ENCODE data around the gene SLC44A5.
"Not testable (repeated sequence)": the region's sequence is repeated elsewhere in the genome, so short reads cannot be mapped to it uniquely, and the experiment has no call there.

SLC44A5 gene

GRCh38 chr1:75415187-75415586 lies 195.7 kb downstream of the SLC44A5 start:
- no peak overlapping the region for H2AFZ ChIP-seq (ENCODE audit: low read length)
- no peaks in the 10 kb centered on the region for H3K4me1 ChIP-seq (ENCODE audit: control insufficient read depth in 2 of 2, insufficient read depth in 1 of 2, low read depth in 1 of 2, low read length in 2 of 2)
- DNase-seq (ENCODE audit: low spot score), result no peak
- no peak overlapping the region for H2AK5ac ChIP-seq (ENCODE audit: low read depth, low read length)
- no peak overlapping the region for H3K9ac ChIP-seq (ENCODE audit: low read depth, low read length, poor library complexity)
- no peak overlapping the region for H2BK120ac ChIP-seq (ENCODE audit: low read depth, low read length)
- no peak overlapping the region for H4K8ac ChIP-seq (ENCODE audit: low read depth, low read length)
- no peaks in the 10 kb centered on the region for H3K79me1 ChIP-seq (ENCODE audit: low read depth, low read length)
- H2BK12ac ChIP-seq (ENCODE audit: low read length), result no peak overlapping the region
- no peaks in the 10 kb centered on the region for H3K36me3 ChIP-seq (replicated peaks in 1 of 2; ENCODE audit: control insufficient read depth in 2 of 2, insufficient read depth in 2 of 2, low read length in 2 of 2)
- WGBS, 2 donors (ENCODE audit: extremely low coverage in 2 of 2, insufficient read length in 2 of 2, insufficient replicate concordance in 1 of 2), result no CpG with 5 or more reads among the region's 3 CpGs
- H3K4me3 ChIP-seq (ENCODE audit: low read length in 2 of 2), result no peak overlapping the region
- H4K91ac ChIP-seq (ENCODE audit: low read depth, low read length, poor library complexity), result no peak overlapping the region
- no peak overlapping the region for H2BK15ac ChIP-seq (ENCODE audit: low read length)
- H2BK5ac ChIP-seq (ENCODE audit: low read length), result no peak overlapping the region
- H3K4me2 ChIP-seq (ENCODE audit: insufficient read depth, low read length, poor library complexity, severe bottlenecking), result no peak overlapping the region
- H3K14ac ChIP-seq (ENCODE audit: low read length), result no peak overlapping the region
- H3K27ac ChIP-seq (replicated peaks; ENCODE audit: low read length), result no peak overlapping the region
- H3K4ac ChIP-seq (ENCODE audit: low read length), result no peak overlapping the region
- no peak overlapping the region for H3K23ac ChIP-seq (ENCODE audit: low read depth, low read length, poor library complexity)
- H3K27me3 ChIP-seq (ENCODE audit: control insufficient read depth in 3 of 3, insufficient read depth in 3 of 3, low read depth in 1 of 3, low read length in 3 of 3), result no peaks in the 10 kb centered on the region
- H3K18ac ChIP-seq (ENCODE audit: low read length), result no peak overlapping the region
- no peaks in the 10 kb centered on the region for H3K9me3 ChIP-seq (replicated peaks in 1 of 2; ENCODE audit: control insufficient read depth in 2 of 2, insufficient read depth in 1 of 2, low read depth in 1 of 2, low read length in 2 of 2)

- WGBS, 2 donors (ENCODE audit: extremely low coverage in 2 of 2, insufficient read length in 2 of 2, insufficient replicate concordance in 1 of 2), result no CpG with 5 or more reads among the region's 3 CpGs
- no peak overlapping the region for H3K23ac ChIP-seq (ENCODE audit: low read depth, low read length, poor library complexity)
These were observed 198.3 kb downstream of the SLC44A5 start for GRCh38 chr1:75412616-75413015.

GRCh38 chr1:75404681-75405080 lies 206.2 kb downstream of the SLC44A5 start:
- not testable (repeated sequence) for H3K36me3 ChIP-seq (replicated peaks in 1 of 2; ENCODE audit: control insufficient read depth in 2 of 2, insufficient read depth in 2 of 2, low read length in 2 of 2); H3K9ac ChIP-seq (ENCODE audit: low read depth, low read length, poor library complexity); H3K27ac ChIP-seq (replicated peaks; ENCODE audit: low read length); H2AK5ac ChIP-seq (ENCODE audit: low read depth, low read length); H3K9me3 ChIP-seq (replicated peaks in 1 of 2; ENCODE audit: control insufficient read depth in 2 of 2, insufficient read depth in 1 of 2, low read depth in 1 of 2, low read length in 2 of 2); H3K27me3 ChIP-seq (ENCODE audit: control insufficient read depth in 3 of 3, insufficient read depth in 3 of 3, low read depth in 1 of 3, low read length in 3 of 3); H3K79me1 ChIP-seq (ENCODE audit: low read depth, low read length); H4K8ac ChIP-seq (ENCODE audit: low read depth, low read length); H2BK15ac ChIP-seq (ENCODE audit: low read length); H2BK5ac ChIP-seq (ENCODE audit: low read length); H3K4ac ChIP-seq (ENCODE audit: low read length); H4K91ac ChIP-seq (ENCODE audit: low read depth, low read length, poor library complexity); H2BK120ac ChIP-seq (ENCODE audit: low read depth, low read length); DNase-seq (ENCODE audit: low spot score); H3K18ac ChIP-seq (ENCODE audit: low read length); H2BK12ac ChIP-seq (ENCODE audit: low read length); H3K4me1 ChIP-seq (ENCODE audit: control insufficient read depth in 2 of 2, insufficient read depth in 1 of 2, low read depth in 1 of 2, low read length in 2 of 2); H3K23ac ChIP-seq (ENCODE audit: low read depth, low read length, poor library complexity); H2AFZ ChIP-seq (ENCODE audit: low read length); H3K4me3 ChIP-seq (ENCODE audit: low read length in 2 of 2); H3K4me2 ChIP-seq (ENCODE audit: insufficient read depth, low read length, poor library complexity, severe bottlenecking); H3K14ac ChIP-seq (ENCODE audit: low read length)
- WGBS, 2 donors (ENCODE audit: extremely low coverage in 2 of 2, insufficient read length in 2 of 2, insufficient replicate concordance in 1 of 2), result no CpG with 5 or more reads among the region's 1 CpG

More at GRCh38 chr1:75412616-75413015, 198.3 kb downstream of the SLC44A5 start:
- no peaks in the 10 kb centered on the region for H3K36me3 ChIP-seq (replicated peaks in 1 of 2; ENCODE audit: control insufficient read depth in 2 of 2, insufficient read depth in 2 of 2, low read length in 2 of 2)
- no peak overlapping the region for H3K14ac ChIP-seq (ENCODE audit: low read length)
- H2BK5ac ChIP-seq (ENCODE audit: low read length), result no peak overlapping the region
- H2AK5ac ChIP-seq (ENCODE audit: low read depth, low read length), result no peak overlapping the region
- H3K4me1 ChIP-seq (ENCODE audit: control insufficient read depth in 2 of 2, insufficient read depth in 1 of 2, low read depth in 1 of 2, low read length in 2 of 2), result no peaks in the 10 kb centered on the region
- no peak overlapping the region for H3K4me2 ChIP-seq (ENCODE audit: insufficient read depth, low read length, poor library complexity, severe bottlenecking)
- H4K8ac ChIP-seq (ENCODE audit: low read depth, low read length), result no peak overlapping the region
- H3K79me1 ChIP-seq (ENCODE audit: low read depth, low read length), result no peaks in the 10 kb centered on the region
- no peak overlapping the region for H3K27ac ChIP-seq (replicated peaks; ENCODE audit: low read length)
- H3K4ac ChIP-seq (ENCODE audit: low read length), result no peak overlapping the region
- H2BK12ac ChIP-seq (ENCODE audit: low read length), result no peak overlapping the region
- no peak overlapping the region for H2BK15ac ChIP-seq (ENCODE audit: low read length)
- no peak overlapping the region for H2AFZ ChIP-seq (ENCODE audit: low read length)
- no peak overlapping the region for H4K91ac ChIP-seq (ENCODE audit: low read depth, low read length, poor library complexity)
- H3K27me3 ChIP-seq (ENCODE audit: control insufficient read depth in 3 of 3, insufficient read depth in 3 of 3, low read depth in 1 of 3, low read length in 3 of 3), result no peaks in the 10 kb centered on the region
- H3K9me3 ChIP-seq (replicated peaks in 1 of 2; ENCODE audit: control insufficient read depth in 2 of 2, insufficient read depth in 1 of 2, low read depth in 1 of 2, low read length in 2 of 2), result no peaks in the 10 kb centered on the region
- no peak overlapping the region for H3K18ac ChIP-seq (ENCODE audit: low read length)
- H3K9ac ChIP-seq (ENCODE audit: low read depth, low read length, poor library complexity), result no peak overlapping the region
- H2BK120ac ChIP-seq (ENCODE audit: low read depth, low read length), result no peak overlapping the region
- no peak overlapping the region for H3K4me3 ChIP-seq (ENCODE audit: low read length in 2 of 2)
- DNase-seq (ENCODE audit: low spot score), result no peak

- H3K9me3 ChIP-seq (replicated peaks in 1 of 2; ENCODE audit: control insufficient read depth in 2 of 2, insufficient read depth in 1 of 2, low read depth in 1 of 2, low read length in 2 of 2); H2AK5ac ChIP-seq (ENCODE audit: low read depth, low read length); H2BK12ac ChIP-seq (ENCODE audit: low read length); H3K4me2 ChIP-seq (ENCODE audit: insufficient read depth, low read length, poor library complexity, severe bottlenecking); H2BK5ac ChIP-seq (ENCODE audit: low read length); H3K36me3 ChIP-seq (replicated peaks in 1 of 2; ENCODE audit: control insufficient read depth in 2 of 2, insufficient read depth in 2 of 2, low read length in 2 of 2); H4K8ac ChIP-seq (ENCODE audit: low read depth, low read length); H2BK15ac ChIP-seq (ENCODE audit: low read length); H3K4me1 ChIP-seq (ENCODE audit: control insufficient read depth in 2 of 2, insufficient read depth in 1 of 2, low read depth in 1 of 2, low read length in 2 of 2); H4K91ac ChIP-seq (ENCODE audit: low read depth, low read length, poor library complexity); H3K4me3 ChIP-seq (ENCODE audit: low read length in 2 of 2); H3K14ac ChIP-seq (ENCODE audit: low read length); H2BK120ac ChIP-seq (ENCODE audit: low read depth, low read length); H3K9ac ChIP-seq (ENCODE audit: low read depth, low read length, poor library complexity); H3K18ac ChIP-seq (ENCODE audit: low read length); H3K4ac ChIP-seq (ENCODE audit: low read length); H3K27me3 ChIP-seq (ENCODE audit: control insufficient read depth in 3 of 3, insufficient read depth in 3 of 3, low read depth in 1 of 3, low read length in 3 of 3); H2AFZ ChIP-seq (ENCODE audit: low read length); H3K79me1 ChIP-seq (ENCODE audit: low read depth, low read length); H3K23ac ChIP-seq (ENCODE audit: low read depth, low read length, poor library complexity); H3K27ac ChIP-seq (replicated peaks; ENCODE audit: low read length); DNase-seq (ENCODE audit: low spot score): not testable (repeated sequence)
- no CpG with 5 or more reads among the region's 5 CpGs for WGBS, 2 donors (ENCODE audit: extremely low coverage in 2 of 2, insufficient read length in 2 of 2, insufficient replicate concordance in 1 of 2)
These were observed 207.7 kb downstream of the SLC44A5 start for GRCh38 chr1:75403147-75403646.
